SK-N-SH (cell line): Measurements from ENCODE around the gene CKB.

Experiments
- CTCF ChIP-seq: fragments of 200-600 bp; sonication (generic); IDR thresholded peaks from 2 replicates; pipeline ENCODE4 v1.6.1; 2017; ENCODE audit warnings: antibody characterized with exemption, mild to moderate bottlenecking, moderate library complexity
- EP300 ChIP-seq, 2 experiments: IDR thresholded peaks; 2 replicates each; pipeline versions ENCODE4 v1.4.0 to v1.6.1; 2012; ENCODE audit warnings: borderline replicate concordance in 1 of 2, low read depth in 1 of 2, low read length in 1 of 2
- EZH2phosphoT487 ChIP-seq: fragments of 200-600 bp; sonication (generic); IDR thresholded peaks from 2 replicates; pipeline ENCODE4 v1.6.1; 2017; ENCODE audit warnings: low read depth, mixed run types, mild to moderate bottlenecking, antibody characterized with exemption, moderate library complexity, borderline replicate concordance
- JUND ChIP-seq: IDR thresholded peaks from 2 replicates; pipeline ENCODE4 v1.4.0; 2012
- MXI1 ChIP-seq: IDR thresholded peaks from 2 replicates; pipeline ENCODE4 v1.6.1; 2012; ENCODE audit warnings: mild to moderate bottlenecking, low read depth, low read length, improper control_type of control experiment
- NFIC ChIP-seq: IDR thresholded peaks from 2 replicates; pipeline ENCODE4 v1.4.0; 2012; ENCODE audit warnings: borderline replicate concordance
- POLR2AphosphoS5 ChIP-seq: IDR thresholded peaks from 2 replicates; pipeline ENCODE4 v1.6.1; 2012; ENCODE audit warnings: low read depth, low read length
- REST ChIP-seq: IDR thresholded peaks from 2 replicates; pipeline ENCODE4 v1.6.1; 2012; ENCODE audit warnings: mild to moderate bottlenecking, low read depth, low read length, moderate library complexity
- RFX5 ChIP-seq: IDR thresholded peaks from 2 replicates; pipeline ENCODE4 v1.6.1; 2012; ENCODE audit warnings: mild to moderate bottlenecking, improper control_type of control experiment, low read length
- SIN3A ChIP-seq: IDR thresholded peaks from 2 replicates; pipeline ENCODE4 v1.6.1; 2012; ENCODE audit warnings: low read depth, mild to moderate bottlenecking, low read length, moderate library complexity, borderline replicate concordance
- TAF1 ChIP-seq: IDR thresholded peaks from 2 replicates; pipeline ENCODE4 v1.6.1; 2012; ENCODE audit warnings: low read depth, mild to moderate bottlenecking, low read length, moderate library complexity, borderline replicate concordance
- TCF12 ChIP-seq: IDR thresholded peaks from 2 replicates; pipeline ENCODE4 v1.4.0; 2012
- TF ChIP-seq, protein P1 (sequence below): IDR thresholded peaks from 2 replicates; pipeline ENCODE4 v1.4.0; 2012; ENCODE audit warnings: low read depth, borderline replicate concordance

- TF ChIP-seq TCF12 (no peak), TAF1 (no peak), CTCF (no peak), NFIC (no peak), POLR2AphosphoS5 (no peak), REST (no peak), EZH2phosphoT487 (no peak), EP300 (IDR thresholded peaks at IDR 0.05; ENCODE audit: borderline replicate concordance in 1 of 2, low read depth in 1 of 2, low read length in 1 of 2) (no peak), JUND (no peak), RFX5 (no peak), SIN3A (no peak), MXI1 (no peak)
- TF ChIP-seq, protein P1, sequence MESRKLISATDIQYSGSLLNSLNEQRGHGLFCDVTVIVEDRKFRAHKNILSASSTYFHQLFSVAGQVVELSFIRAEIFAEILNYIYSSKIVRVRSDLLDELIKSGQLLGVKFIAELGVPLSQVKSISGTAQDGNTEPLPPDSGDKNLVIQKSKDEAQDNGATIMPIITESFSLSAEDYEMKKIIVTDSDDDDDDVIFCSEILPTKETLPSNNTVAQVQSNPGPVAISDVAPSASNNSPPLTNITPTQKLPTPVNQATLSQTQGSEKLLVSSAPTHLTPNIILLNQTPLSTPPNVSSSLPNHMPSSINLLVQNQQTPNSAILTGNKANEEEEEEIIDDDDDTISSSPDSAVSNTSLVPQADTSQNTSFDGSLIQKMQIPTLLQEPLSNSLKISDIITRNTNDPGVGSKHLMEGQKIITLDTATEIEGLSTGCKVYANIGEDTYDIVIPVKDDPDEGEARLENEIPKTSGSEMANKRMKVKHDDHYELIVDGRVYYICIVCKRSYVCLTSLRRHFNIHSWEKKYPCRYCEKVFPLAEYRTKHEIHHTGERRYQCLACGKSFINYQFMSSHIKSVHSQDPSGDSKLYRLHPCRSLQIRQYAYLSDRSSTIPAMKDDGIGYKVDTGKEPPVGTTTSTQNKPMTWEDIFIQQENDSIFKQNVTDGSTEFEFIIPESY, result no peak
These were observed 46.6 kb downstream of the CKB start for GRCh38 chr14:103476065-103476464.
